Endometrial microvascular endothelial cells (primary cell): ENCODE data around the gene CERS5. TPM values are rescaled to one million over a fixed set of nuclear protein-coding genes. Genes with fewer than 3 reads are reported as not detected.
"Not testable (repeated sequence)": the region's sequence is repeated elsewhere in the genome, so short reads cannot be mapped to it uniquely, and the experiment has no call there.

Source experiments
- in situ Hi-C: cut with HindIII; loops from 2 replicates; pipeline ENCODE4 v1.10.0; 2017; ENCODE audit warnings: low sequenced_read_pairs, low pct_unique_long_range_greater_than_20kb; ENCODE audit errors: inconsistent ontology term
- total RNA-seq: library from RNA; depleted of rRNA; stranded (reverse); fragments of >200 nt; gene quantifications from one replicate; pipeline ENCODE4 v1.2.3, GENCODE V29; 2015; ENCODE audit errors: inconsistent ontology term

CERS5 gene
- total RNA-seq, 1 donor from 2014 or later, result 34.0 TPM

- in situ Hi-C loops, result no loop called here
These were observed 21.9 kb upstream of the CERS5 start for GRCh38 chr12:50188875-50189575.

DNA sequence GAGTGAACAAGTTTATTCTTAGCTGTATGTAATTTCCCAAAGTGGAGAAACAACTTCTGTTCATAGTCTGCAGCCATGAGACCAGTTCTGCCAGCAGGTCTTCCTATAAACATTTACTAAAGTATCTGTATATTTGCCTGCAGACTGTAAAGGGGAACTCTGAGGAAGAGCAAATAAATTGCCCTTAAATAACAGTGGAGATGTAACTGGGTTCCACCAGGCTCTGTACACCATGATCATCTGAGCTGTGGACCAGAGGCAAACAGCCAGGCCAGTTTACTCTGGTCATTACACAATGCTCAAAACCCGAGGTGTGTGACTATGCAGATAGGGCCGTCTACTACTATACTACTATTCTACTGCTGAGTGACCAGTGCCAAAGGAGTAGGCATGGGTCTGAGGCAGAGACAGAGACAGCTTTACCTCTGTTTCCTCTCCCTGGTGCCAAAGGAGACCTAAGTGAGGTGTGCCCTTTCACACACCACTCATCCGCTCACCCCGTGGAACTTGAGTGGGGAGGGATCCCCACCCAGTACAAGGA is 21.1 kb upstream of the CERS5 start:
- in situ Hi-C loops, result no loop called here

- in situ Hi-C loops, result no loop called here
These were observed 20.1 kb upstream of the CERS5 start for GRCh38 chr12:50187084-50187900.

GRCh38 chr12:50186681-50187080 is 19.5 kb upstream of the CERS5 start:
- in situ Hi-C loops, result no loop called here

- in situ Hi-C loops, result no loop called here
These were observed 18.9 kb upstream of the CERS5 start for GRCh38 chr12:50185970-50186663.

DNA sequence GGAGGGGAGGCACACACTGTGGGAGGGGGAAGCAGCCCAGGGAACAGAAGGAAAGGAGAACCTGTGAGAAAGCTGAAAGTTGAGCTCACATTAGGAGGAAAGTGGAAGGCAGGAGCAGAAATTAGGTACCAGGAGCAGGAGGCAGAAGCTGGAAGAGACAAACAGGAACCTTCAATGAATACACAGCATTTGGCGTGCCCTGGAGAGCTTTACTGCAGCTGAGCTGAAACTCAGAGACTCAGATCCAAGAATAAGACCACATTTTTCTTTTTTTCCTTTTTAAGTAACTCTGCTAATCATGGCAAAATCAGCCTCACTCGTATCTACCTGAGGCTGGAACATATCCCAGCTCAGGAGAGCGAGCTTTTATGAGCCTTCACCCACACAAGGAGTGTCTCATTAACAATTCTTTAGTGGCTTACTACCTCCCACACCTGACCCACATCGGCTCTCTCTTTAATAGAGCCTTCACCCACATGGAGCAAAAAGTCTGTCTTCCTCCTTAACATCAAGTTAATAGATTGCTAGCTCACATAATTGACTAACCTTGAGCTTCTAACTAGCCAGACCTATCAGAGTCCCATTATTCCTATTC is 18.2 kb upstream of the CERS5 start:
- in situ Hi-C loops, result no loop called here

- in situ Hi-C loops, result no loop called here
These were observed 17.1 kb upstream of the CERS5 start for GRCh38 chr12:50184261-50184660.

GRCh38 chr12:50182461-50182860 is 15.3 kb upstream of the CERS5 start:
- in situ Hi-C loops, result no loop called here

DNA sequence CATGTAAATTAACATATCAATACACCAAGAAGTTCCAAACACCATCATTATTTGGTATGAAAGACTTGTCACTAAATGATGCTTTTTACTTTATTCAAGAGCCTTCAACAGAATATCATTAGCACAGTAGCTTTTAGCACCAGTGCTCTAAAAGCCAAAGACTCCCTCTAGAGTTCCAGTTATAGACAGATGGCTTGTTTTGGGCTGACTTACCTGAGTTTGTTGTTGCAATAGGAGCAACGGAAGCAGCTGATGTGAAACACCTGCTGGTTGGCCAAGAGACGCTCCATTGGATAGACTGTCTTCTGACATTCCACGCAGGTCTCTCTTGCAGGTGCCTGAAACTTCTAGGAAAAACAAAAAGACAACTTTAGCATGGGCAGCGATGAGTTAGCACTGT is 14.5 kb upstream of the CERS5 start:
- in situ Hi-C loops, result no loop called here

GRCh38 chr12:50175716-50176026 is 8.5 kb upstream of the CERS5 start:
- in situ Hi-C loops, result no loop called here

DNA sequence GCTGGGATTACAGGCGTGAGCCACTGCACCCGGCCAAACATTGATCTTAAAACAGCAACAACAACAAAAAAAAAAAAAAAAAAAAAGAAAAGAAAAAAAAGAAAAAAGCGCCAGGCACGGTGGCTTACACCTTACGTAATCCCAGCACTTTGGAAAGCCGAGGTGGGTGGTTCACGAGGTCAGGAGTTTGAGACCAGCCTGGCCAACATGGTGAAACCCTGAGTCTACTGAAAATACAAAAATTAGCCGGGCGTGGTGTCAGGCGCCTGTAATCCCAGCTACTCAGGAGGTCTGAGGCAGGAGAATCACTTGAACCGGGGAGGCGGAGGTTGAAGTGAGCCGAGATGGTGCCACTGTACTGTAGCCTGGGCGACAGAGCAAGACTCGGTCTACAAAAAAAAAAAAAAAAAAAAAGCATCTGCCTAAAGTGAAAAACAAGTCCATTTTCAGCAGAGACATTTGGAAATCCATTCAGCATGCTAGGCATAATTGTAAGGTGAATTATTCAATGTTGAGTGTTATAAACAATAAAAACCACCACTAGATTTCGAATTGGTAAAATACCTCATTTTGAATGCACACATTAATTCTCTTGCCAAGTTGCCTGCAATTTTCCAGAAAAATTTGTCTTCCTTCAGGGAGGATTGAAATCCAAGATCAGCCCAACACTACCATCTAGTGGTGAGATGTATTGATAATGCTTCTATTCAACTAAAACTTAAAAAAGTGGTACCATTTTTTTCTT is 8.0 kb upstream of the CERS5 start:
- in situ Hi-C loops, result no loop called here

GRCh38 chr12:50166799-50167048 is 445 bp downstream of the CERS5 start:
- in situ Hi-C loops, result no loop called here

DNA sequence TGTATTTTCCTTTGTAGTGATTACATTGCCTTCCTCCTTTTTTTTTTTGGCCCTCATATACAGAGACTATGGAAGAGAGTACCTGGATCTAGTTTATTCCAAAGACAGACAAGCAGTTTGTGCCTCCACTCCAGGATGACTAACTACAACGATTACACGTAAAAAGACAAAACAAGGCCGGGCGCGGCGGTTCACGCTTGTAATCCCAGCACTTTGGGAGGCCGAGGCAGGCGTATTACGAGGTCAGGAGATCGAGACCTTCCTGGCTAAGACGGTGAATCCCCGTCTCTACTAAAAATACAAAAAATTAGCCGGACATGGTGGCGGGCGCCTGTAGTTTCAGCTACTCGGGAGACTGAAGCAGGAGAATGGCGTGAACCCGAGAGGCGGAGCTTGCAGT is 2.2 kb downstream of the CERS5 start:
- in situ Hi-C loops, result no loop called here

DNA sequence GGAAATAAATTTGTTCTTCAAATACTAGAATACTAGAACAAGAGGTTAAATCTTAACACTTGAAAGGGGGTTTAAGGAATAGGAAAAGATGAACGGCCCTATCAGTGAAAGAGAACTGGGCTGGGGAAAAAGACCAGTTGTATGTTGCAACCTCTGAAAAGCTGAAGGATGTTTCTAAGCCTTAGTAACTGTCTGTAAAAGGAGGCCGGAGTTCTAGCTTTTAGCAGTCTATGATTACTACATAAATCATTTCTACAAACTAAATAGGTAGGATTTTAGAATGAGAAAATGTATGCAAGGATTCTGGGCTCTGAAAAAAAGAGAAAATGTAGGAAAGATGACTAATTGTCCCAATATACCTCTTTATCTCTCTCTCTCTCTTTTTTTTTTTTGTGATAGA is 4.9 kb downstream of the CERS5 start:
- in situ Hi-C loops, result no loop called here

DNA sequence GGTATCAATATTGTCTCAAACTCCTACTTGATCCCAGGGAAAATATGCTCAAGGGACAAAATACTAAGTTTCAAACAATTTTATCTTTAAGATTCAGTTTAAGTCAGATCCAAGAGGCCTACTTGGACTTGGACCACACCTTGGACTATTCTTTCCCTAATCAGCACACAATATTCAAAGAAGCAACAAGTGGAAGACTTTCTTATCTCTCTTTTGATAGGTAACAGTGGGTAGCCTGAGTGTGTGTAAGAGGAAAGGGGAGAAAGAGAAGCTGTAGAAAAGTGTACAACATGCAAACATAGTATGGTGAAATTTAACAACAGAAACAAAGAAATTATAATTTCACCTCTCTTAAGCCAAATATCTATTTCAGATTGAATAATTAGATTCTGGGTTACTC is 6.5 kb downstream of the CERS5 start:
- in situ Hi-C loops, result no loop called here

GRCh38 chr12:50157259-50157658 is 9.9 kb downstream of the CERS5 start:
- in situ Hi-C loops, result no loop called here

GRCh38 chr12:50156641-50157040 is 10.5 kb downstream of the CERS5 start:
- in situ Hi-C loops, result no loop called here

DNA sequence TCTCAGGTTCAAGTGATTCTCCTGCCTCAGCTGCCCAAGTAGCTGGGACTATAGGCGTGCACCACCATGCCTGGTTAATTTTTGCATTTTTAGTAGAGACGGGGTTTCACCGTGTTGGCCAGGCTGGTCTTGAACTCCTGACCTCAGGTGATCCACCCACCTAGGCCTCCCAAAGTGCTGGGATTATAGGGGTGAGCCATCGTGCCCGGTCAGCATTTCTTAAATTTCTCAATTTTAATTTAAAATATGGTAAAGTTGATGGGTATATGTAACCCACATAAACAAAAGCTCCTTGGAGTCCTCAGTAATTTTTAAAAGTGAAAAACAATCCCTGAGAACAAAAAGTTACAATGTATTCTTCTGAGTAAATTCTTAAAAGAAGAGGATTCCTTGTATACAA is 12.2 kb downstream of the CERS5 start:
- in situ Hi-C loops, result not testable (repeated sequence)

DNA sequence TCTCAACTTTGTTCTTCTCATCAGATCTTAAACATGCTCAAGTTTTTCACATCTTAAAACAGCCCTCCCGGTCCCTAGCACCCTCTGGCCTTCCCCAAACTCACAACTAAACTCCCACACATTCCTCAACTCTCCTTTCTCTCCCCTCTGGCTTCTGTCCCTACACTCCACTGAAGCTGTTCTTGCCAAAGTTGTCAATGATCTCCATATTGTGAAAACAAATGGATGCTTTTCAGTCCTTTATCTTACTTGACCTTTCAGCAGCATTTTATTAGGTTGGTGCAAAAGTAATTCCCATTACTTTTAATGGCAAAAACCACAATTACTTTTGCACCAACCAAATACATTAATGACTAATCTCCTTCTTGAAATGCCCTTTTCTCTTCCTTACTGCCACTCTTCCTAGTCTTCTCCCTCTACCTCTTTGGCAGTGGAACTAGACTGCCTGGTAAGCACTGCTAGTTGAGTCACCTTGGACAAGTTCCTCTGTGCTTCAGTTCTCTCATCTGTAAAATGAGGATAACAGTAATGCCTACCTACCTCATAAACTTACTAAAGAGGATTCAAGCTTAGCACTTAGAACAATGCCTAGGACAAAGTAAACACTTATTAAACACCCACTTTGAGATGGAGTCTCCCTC is 16.0 kb downstream of the CERS5 start:
- in situ Hi-C loops, result no loop called here
